ENCODE results near the gene SNX30.

Gene SNX30

DNA sequence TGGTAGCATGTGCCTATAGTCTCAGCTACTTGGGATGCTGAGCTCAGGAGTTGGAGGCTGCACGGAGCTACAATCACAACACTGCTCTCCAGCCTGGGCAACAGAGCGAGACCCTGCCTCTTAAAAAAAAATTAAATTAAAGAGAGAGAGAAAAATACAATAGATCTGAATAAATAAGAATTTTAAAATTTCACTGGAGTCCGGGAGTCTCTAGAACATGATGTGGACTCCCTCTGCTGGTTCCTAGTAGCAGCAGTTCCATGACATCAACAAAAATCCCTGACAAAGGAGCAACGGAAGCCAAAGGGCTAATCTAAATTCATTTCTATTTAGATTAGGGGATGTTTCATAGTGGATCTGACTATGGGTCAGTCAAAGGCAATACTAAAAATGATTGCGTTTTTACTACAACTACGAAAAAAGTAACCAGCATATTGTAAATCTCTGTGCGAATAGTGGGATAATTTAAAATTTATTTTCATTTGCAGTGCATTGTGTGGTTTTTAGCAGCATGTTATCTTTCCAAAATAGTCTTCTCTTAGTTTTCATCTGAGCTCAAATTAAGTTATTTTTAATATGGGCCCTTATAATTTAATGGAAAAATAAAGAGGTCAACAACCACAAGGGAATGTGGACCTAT is 39.4 kb upstream of the SNX30 start:
- Histone ChIP-seq H3K27me3 (ENCODE audit: insufficient read depth, low read length, poor library complexity) (no peaks in the 10 kb centered on the region), H4K20me1 (ENCODE audit: insufficient read depth, low read length) (no peaks in the 10 kb centered on the region), H2AFZ (ENCODE audit: low read depth, low read length) (no peak overlapping the region), H3K36me3 (ENCODE audit: insufficient read depth, low read length) (peaks cover 15% of the 10 kb centered on the region; the same call in 1 of the 2 replicates), H3K4me1 (ENCODE audit: insufficient read depth, low read length) (peaks cover 7% of the 10 kb centered on the region), H3K9me3 (ENCODE audit: insufficient read depth, low read length, severe bottlenecking) (no peaks in the 10 kb centered on the region), H3K4me3 (ENCODE audit: low read depth in 1 of 2, low read length in 2 of 2) (no peak overlapping the region), H3K27ac (ENCODE audit: low read length) (no peak overlapping the region), H3K9ac (ENCODE audit: low read depth, low read length) (no peak overlapping the region), H3K79me2 (ENCODE audit: insufficient read depth, low read length) (peaks cover 55% of the 10 kb centered on the region), H3K4me2 (ENCODE audit: insufficient read depth, low read length) (no peak overlapping the region)
- TF ChIP-seq, protein P1, sequence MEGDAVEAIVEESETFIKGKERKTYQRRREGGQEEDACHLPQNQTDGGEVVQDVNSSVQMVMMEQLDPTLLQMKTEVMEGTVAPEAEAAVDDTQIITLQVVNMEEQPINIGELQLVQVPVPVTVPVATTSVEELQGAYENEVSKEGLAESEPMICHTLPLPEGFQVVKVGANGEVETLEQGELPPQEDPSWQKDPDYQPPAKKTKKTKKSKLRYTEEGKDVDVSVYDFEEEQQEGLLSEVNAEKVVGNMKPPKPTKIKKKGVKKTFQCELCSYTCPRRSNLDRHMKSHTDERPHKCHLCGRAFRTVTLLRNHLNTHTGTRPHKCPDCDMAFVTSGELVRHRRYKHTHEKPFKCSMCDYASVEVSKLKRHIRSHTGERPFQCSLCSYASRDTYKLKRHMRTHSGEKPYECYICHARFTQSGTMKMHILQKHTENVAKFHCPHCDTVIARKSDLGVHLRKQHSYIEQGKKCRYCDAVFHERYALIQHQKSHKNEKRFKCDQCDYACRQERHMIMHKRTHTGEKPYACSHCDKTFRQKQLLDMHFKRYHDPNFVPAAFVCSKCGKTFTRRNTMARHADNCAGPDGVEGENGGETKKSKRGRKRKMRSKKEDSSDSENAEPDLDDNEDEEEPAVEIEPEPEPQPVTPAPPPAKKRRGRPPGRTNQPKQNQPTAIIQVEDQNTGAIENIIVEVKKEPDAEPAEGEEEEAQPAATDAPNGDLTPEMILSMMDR (IDR thresholded peaks at IDR 0.05; ENCODE audit: borderline replicate concordance, extremely low read depth, low read length, poor library complexity, severe bottlenecking), result peak; percentile 41
- no peak for TF ChIP-seq EZH2 (IDR thresholded peaks at IDR 0.05; ENCODE audit: borderline replicate concordance, low read depth, low read length, severe bottlenecking)
- no peak for DNase-seq
- no peak for ATAC-seq (ENCODE audit: insufficient read depth, low read depth)

DNA sequence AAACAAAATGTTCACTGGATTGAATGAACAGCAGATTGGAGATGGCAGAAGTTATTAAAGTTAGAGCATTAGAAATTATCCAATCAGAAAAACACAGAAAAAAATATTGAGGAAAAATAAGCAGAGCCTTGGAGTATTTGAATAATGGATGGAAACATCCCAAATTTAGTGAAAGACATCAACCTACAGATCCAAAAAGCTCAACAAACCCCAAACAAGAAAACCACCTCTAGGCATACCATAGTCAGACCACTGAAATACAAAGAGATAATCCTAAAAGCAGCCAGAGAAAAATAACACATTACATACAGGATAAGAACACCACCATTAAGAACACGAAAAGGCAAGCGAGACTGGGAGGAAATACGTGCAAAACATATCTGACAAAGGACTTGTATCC is 37.9 kb upstream of the SNX30 start:
- H3K27ac ChIP-seq (ENCODE audit: low read length), result no peak overlapping the region
- H3K4me1 ChIP-seq (ENCODE audit: insufficient read depth, low read length), result peaks cover 19% of the 10 kb centered on the region
- H3K36me3 ChIP-seq (ENCODE audit: insufficient read depth, low read length), result peaks cover 15% of the 10 kb centered on the region; the same call in 1 of the 2 replicates
- ATAC-seq (ENCODE audit: insufficient read depth, low read depth) (no peak), DNase-seq (no peak)
- H3K9me3 ChIP-seq (ENCODE audit: insufficient read depth, low read length, severe bottlenecking), result no peaks in the 10 kb centered on the region
- no peak overlapping the region for H3K4me2 ChIP-seq (ENCODE audit: insufficient read depth, low read length)
- H3K9ac ChIP-seq (ENCODE audit: low read depth, low read length), result no peak overlapping the region
- no peaks in the 10 kb centered on the region for H3K27me3 ChIP-seq (ENCODE audit: insufficient read depth, low read length, poor library complexity)
- H3K4me3 ChIP-seq (ENCODE audit: low read depth in 1 of 2, low read length in 2 of 2), result no peak overlapping the region
- peaks cover 63% of the 10 kb centered on the region for H3K79me2 ChIP-seq (ENCODE audit: insufficient read depth, low read length)
- no peak for TF ChIP-seq EZH2 (IDR thresholded peaks at IDR 0.05; ENCODE audit: borderline replicate concordance, low read depth, low read length, severe bottlenecking)
- TF ChIP-seq, protein P1 (IDR thresholded peaks at IDR 0.05; ENCODE audit: borderline replicate concordance, extremely low read depth, low read length, poor library complexity, severe bottlenecking), result no peak
- H4K20me1 ChIP-seq (ENCODE audit: insufficient read depth, low read length), result no peaks in the 10 kb centered on the region
- H2AFZ ChIP-seq (ENCODE audit: low read depth, low read length), result no peak overlapping the region

DNA sequence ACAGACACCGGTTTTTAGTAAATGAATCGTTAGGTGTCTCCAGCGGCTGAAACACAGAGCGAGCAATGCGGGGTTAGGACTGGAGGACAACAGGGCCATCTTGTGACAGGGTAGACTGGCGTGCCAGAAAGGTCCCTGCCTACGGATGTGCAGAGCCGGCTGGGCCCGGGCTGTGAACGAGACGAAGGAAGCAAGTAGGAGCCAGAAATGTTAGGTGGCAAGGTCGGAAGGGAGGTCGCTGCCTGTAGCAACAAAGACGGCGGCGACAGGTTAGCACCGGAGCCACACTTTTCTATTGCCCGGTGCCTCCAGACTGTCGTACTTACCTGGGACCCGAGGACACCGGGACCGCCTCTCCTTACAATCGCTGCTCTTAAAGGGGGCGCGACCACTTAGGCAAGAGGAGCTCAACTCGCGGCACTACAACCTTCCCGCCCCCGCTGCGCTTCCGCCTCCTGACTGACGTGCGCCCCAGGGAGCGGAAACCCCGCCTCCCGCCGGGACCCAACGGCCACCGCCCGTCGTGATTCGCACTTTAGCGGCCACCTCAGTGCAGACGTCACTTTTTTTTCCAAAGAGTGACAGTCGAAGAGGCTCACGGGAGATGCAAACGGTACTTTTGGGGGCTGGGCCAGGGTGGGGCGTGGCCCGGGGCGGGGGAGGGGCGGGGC is 32.8 kb upstream of the SNX30 start, which contains the start of gene INIP:
INIP (minus strand) TSS at position 457 of the 671 bp plus-strand sequence. CDS start 1,632 bp downstream, outside the sequence.
- H2AFZ ChIP-seq (ENCODE audit: low read depth, low read length), result peak within 1 kb of the TSS; percentile 80
- peak; percentile 95 for ATAC-seq (ENCODE audit: insufficient read depth, low read depth)
- no peaks in the 10 kb centered on the region for H4K20me1 ChIP-seq (ENCODE audit: insufficient read depth, low read length)
- H3K36me3 ChIP-seq (ENCODE audit: insufficient read depth, low read length), result peaks cover 5% of the 10 kb centered on the region; the same call in 1 of the 2 replicates
- peak within 1 kb of the TSS; percentile 75 to 86 for H3K4me3 ChIP-seq (ENCODE audit: low read depth in 1 of 2, low read length in 2 of 2)
- peaks cover 28% of the 10 kb centered on the region for H3K79me2 ChIP-seq (ENCODE audit: insufficient read depth, low read length)
- H3K9me3 ChIP-seq (ENCODE audit: insufficient read depth, low read length, severe bottlenecking), result no peaks in the 10 kb centered on the region
- peak within 1 kb of the TSS; percentile 65 for H3K27ac ChIP-seq (ENCODE audit: low read length)
- peak within 1 kb of the TSS; percentile 96 for H3K4me2 ChIP-seq (ENCODE audit: insufficient read depth, low read length)
- TF ChIP-seq EZH2 (IDR thresholded peaks at IDR 0.05; ENCODE audit: borderline replicate concordance, low read depth, low read length, severe bottlenecking), result no peak
- TF ChIP-seq, protein P1 (IDR thresholded peaks at IDR 0.05; ENCODE audit: borderline replicate concordance, extremely low read depth, low read length, poor library complexity, severe bottlenecking), result peak; percentile 51
- no peaks in the 10 kb centered on the region for H3K27me3 ChIP-seq (ENCODE audit: insufficient read depth, low read length, poor library complexity)
- peak within 1 kb of the TSS; percentile 53 for H3K9ac ChIP-seq (ENCODE audit: low read depth, low read length)
- H3K4me1 ChIP-seq (ENCODE audit: insufficient read depth, low read length), result peaks cover 23% of the 10 kb centered on the region
- DNase-seq, result peak; percentile 97
